Measurements from ENCODE around the gene CFAP298. TPM values are rescaled to one million over a fixed set of nuclear protein-coding genes. Genes with fewer than 3 reads are reported as not detected.
"Not testable (repeated sequence)": the region's sequence is repeated elsewhere in the genome, so short reads cannot be mapped to it uniquely, and the experiment has no call there.

Gene CFAP298, protein sequence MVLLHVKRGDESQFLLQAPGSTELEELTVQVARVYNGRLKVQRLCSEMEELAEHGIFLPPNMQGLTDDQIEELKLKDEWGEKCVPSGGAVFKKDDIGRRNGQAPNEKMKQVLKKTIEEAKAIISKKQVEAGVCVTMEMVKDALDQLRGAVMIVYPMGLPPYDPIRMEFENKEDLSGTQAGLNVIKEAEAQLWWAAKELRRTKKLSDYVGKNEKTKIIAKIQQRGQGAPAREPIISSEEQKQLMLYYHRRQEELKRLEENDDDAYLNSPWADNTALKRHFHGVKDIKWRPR
- total RNA-seq (10 to 100 TPM; 29.4 to 39.1 TPM), polyA plus RNA-seq (10 to 100 TPM; 48.8 to 54.3 TPM)

DNA sequence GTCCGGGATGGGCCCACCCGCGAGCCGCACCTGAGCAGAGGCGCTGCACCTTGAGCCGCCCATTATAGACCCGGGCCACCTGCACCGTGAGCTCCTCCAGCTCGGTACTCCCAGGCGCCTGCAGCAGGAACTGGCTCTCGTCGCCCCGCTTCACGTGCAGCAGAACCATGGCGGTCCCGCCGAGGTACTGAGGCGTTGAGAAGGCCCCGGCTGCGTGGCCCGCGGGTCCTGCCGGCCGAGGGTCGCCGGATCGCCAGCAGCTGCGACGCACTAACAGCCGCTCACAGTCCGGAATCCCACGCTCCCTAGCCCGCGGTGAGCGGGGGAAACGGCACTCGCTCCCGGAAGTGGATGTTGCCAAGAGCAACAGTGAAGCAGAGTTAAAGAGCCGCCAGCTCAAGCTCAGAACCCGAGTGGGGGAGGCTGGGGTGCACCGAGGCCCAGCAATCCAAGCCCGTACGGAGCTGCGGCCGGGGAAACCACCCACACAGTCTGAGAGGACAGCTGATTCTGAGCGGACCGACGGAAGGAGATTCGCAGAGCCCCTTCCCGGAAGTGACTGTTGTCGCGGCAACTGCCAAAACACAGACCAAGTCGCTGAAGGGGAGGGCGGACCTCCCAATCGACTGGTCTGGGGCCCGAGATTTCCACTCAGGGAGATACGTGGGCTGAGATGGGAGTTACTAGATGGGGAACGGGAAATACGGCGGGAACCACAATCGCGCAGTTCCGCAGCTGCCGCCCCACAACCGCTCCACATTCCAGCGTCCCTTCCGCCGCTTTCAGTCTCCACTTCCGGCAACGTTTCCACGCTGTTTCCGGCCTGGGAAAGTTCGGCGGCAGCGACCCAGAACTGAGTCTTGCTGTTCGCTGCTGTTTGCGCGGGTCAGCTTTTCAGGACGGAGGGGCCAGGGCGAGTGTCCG is at the start of gene CFAP298:
Gene CFAP298, minus strand, starts transcription at position 303 of the 924 bp plus-strand sequence. Its CDS starts 134 bp downstream, at position 169.
- intact Hi-C loops (cut with micrococcal nuclease), result loop anchor here (1.0 to 5.0 kb wide), 8 partner anchors 44 to 1030 kb away; partner anchors contain the start of genes EVA1C, GART, ITSN1 and MIS18A
- H3K36me3 Mint-ChIP-seq, result peaks cover 15 to 29% of the 10 kb centered on the region in 2 donors

DNA sequence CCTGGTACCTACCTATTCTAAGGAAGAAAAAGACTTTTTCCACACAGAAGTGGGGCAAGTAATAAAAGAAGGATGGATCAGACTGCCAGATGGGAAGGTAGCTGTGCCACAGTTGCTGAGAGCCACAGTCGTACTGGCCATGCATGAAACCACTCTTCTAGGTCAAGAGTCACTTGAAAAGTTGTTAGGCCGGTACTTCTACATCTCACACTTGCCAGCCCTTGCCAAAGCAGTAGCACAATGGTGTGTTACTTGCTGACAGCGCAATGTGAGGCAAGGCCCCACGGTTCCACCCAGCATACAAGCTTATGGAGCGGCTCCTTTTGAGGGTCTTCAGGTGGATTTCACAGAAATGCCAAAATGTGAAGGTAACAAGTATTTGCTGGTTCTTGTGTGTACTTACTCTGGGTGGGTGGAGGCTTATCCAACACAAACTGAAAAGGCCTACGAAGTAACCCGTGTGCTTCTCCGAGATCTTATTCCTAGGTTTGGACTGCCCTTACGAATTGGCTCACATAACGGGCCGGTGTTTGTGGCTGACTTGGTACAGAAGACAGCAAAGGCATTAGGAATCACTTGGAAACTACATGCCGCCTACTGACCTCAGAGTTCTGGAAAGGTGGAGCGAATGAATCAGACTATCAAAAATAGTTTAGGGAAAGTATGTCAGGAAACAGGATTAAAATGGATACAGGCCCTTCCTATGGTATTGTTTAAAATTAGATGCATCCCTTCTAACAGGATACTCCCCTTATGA is 49.0 kb upstream of the CFAP298 start:
- Mint-ChIP-seq H3K36me3 (peaks cover 86 to 92% of the 10 kb centered on the region in 2 donors), H3K27ac (peak overlapping the region in 1 of 7 donors; percentile 48), H3K9me3 (peaks cover 0 to 28% (median 22%) of the 10 kb centered on the region in 8 donors)
- H3K9me3 ChIP-seq (ENCODE audit: control insufficient read depth in 1 of 2, low read length in 2 of 2); H3K27me3 ChIP-seq (ENCODE audit: insufficient read depth, low read length); H3K4me3 ChIP-seq (ENCODE audit: low read length in 2 of 2); H3K27me3 Mint-ChIP-seq; CTCF ChIA-PET (ENCODE audit: partially characterized antibody); DNase-seq; intact Hi-C loops (cut with micrococcal nuclease); H3K4me3 Mint-ChIP-seq; H3K4me1 Mint-ChIP-seq; H3K4me1 ChIP-seq (ENCODE audit: insufficient read depth, low read length); H3K27ac ChIP-seq (ENCODE audit: low read depth, low read length): not testable (repeated sequence)
- peaks cover 32% of the 10 kb centered on the region for H3K36me3 ChIP-seq (ENCODE audit: insufficient read depth, low read length)
- POLR2A ChIA-PET (ENCODE audit: partially characterized antibody), result interaction anchor here (1.3 kb wide), 1 partner anchor 49 kb away, joined by 3 read pairs; the partner anchor contains the start of gene CFAP298

More for the DNA sequence above, at the start of gene CFAP298:
- H3K4me1 ChIP-seq (ENCODE audit: insufficient read depth, low read length), result peaks cover 12% of the 10 kb centered on the region
- peaks cover 1 to 2% of the 10 kb centered on the region in 2 donors for H3K27me3 Mint-ChIP-seq
- peaks cover 8 to 32% (median 20%) of the 10 kb centered on the region in 4 donors for H3K4me1 Mint-ChIP-seq
- peak within 1 kb of the TSS; percentile 95 to 99 for H3K4me3 ChIP-seq (ENCODE audit: low read length in 2 of 2)
- H3K27me3 ChIP-seq (ENCODE audit: insufficient read depth, low read length), result no peaks in the 10 kb centered on the region
- H3K27ac Mint-ChIP-seq, result peak within 1 kb of the TSS; percentile 98 to 99 (median 99)
- peaks cover 13% of the 10 kb centered on the region for H3K36me3 ChIP-seq (ENCODE audit: insufficient read depth, low read length)
- H3K9me3 ChIP-seq (ENCODE audit: control insufficient read depth in 1 of 2, low read length in 2 of 2), result no peaks in the 10 kb centered on the region
- ChIA-PET CTCF (ENCODE audit: partially characterized antibody) (interaction anchor here (1.0 to 5.7 kb wide), 4 partner anchors 11 to 211 kb away, joined by 5 to 48 read pairs (median 6); partner anchors contain the start of gene PAXBP1), POLR2A (ENCODE audit: partially characterized antibody) (interaction anchor here (0.7 to 3.2 kb wide), 14 partner anchors 11 to 930 kb away, joined by 3 to 32 read pairs (median 8); partner anchors contain the start of genes EVA1C, GART, MIS18A and PAXBP1)
- peak within 1 kb of the TSS; percentile 91 to 98 (median 96) for H3K4me3 Mint-ChIP-seq
- H3K9me3 Mint-ChIP-seq, result peaks cover 0 to 3% (median 0%) of the 10 kb centered on the region in 8 donors
- peak within 1 kb of the TSS; percentile 86 for H3K27ac ChIP-seq (ENCODE audit: low read depth, low read length)
- DNase-seq, result peak; percentile 90 to 97 (median 92)

DNA sequence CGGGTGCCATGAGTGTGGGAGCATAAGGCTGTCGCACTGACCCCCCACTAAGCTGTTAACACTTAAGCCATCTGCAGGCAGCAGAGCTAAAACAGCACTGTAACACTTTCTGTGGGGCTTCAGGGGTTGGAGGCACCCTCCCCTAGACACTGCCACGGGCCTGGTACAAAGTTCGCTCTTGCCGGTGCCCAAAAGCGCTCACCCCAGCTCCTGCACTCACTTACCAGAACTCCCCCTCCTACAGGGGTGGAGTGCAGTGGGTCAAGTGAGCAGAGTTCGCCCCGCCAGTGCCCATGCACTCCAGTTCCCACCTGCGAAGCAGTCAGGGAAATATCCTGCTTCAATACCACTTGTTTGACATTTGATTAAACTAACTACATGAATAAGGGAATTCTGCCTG is 46.3 kb upstream of the CFAP298 start:
- Histone ChIP-seq H3K27me3 (ENCODE audit: insufficient read depth, low read length) (no peaks in the 10 kb centered on the region), H3K36me3 (ENCODE audit: insufficient read depth, low read length) (peaks cover 12% of the 10 kb centered on the region), H3K4me1 (ENCODE audit: insufficient read depth, low read length) (no peaks in the 10 kb centered on the region), H3K9me3 (ENCODE audit: control insufficient read depth in 1 of 2, low read length in 2 of 2) (no peaks in the 10 kb centered on the region), H3K27ac (ENCODE audit: low read depth, low read length) (no peak overlapping the region), H3K4me3 (ENCODE audit: low read length in 2 of 2) (no peak overlapping the region)
- intact Hi-C loops (cut with micrococcal nuclease), result no loop called here
- Mint-ChIP-seq H3K4me3 (no peak overlapping the region), H3K9me3 (peaks cover 0 to 2% (median under 1%) of the 10 kb centered on the region in 8 donors), H3K36me3 (peaks cover 63 to 79% of the 10 kb centered on the region in 2 donors), H3K4me1 (no peaks in the 10 kb centered on the region), H3K27ac (peak overlapping the region in 1 of 7 donors; percentile 72), H3K27me3 (no peaks in the 10 kb centered on the region)
- no peak for DNase-seq
- ChIA-PET POLR2A (ENCODE audit: partially characterized antibody) (no interaction called here), CTCF (ENCODE audit: partially characterized antibody) (no interaction called here)

DNA sequence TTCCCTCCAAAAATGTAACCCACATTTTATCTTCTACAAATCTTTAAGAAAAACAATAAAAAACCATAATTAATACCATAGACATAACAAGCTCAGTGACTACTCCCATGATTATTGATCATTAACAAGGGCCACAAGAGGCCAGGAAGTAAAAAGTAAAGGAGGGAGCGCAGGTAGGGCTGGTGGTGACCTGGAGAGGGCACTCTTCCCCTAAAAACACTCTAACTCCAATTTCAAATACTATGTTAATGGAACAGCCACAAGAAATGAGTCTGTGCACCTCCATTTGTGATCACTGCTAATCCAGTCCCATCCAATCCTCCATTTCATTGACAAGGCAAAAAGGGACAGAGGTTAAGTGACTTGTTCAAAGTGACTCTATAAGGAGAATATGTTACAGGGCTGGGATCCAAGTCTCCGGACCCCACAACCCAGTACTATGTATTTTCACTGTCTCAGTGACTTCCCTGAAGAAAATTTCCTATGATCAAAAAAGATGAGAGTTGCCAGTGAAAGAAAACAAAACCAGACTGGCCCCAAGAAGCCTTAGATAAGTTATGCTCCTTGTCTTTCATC is 41.2 kb upstream of the CFAP298 start:
- no peaks in the 10 kb centered on the region for H3K9me3 Mint-ChIP-seq
- peak in 4 of 5 donors; percentile 10 to 33 (median 31) for DNase-seq
- CTCF ChIA-PET (ENCODE audit: partially characterized antibody), result interaction anchor here (0.6 to 1.6 kb wide), 5 partner anchors 9 to 179 kb away, joined by 3 to 11 read pairs (median 5); no protein-coding TSS in a partner anchor
- no peaks in the 10 kb centered on the region for H3K27me3 ChIP-seq (ENCODE audit: insufficient read depth, low read length)
- H3K36me3 ChIP-seq (ENCODE audit: insufficient read depth, low read length), result peaks cover 20% of the 10 kb centered on the region
- H3K4me1 Mint-ChIP-seq, result peaks cover 0 to 1% (median 0%) of the 10 kb centered on the region in 4 donors
- peak overlapping the region in 1 of 7 donors; percentile 51 for H3K27ac Mint-ChIP-seq
- POLR2A ChIA-PET (ENCODE audit: partially characterized antibody), result no interaction called here
- no peaks in the 10 kb centered on the region for H3K27me3 Mint-ChIP-seq
- no peak overlapping the region for H3K4me3 ChIP-seq (ENCODE audit: low read length in 2 of 2)
- H3K4me1 ChIP-seq (ENCODE audit: insufficient read depth, low read length), result no peaks in the 10 kb centered on the region
- no peaks in the 10 kb centered on the region for H3K9me3 ChIP-seq (ENCODE audit: control insufficient read depth in 1 of 2, low read length in 2 of 2)
- intact Hi-C loops (cut with micrococcal nuclease), result loop anchor here (1.0 to 5.0 kb wide), 2 partner anchors 544 to 954 kb away; no protein-coding TSS in a partner anchor
- peaks cover 36 to 59% of the 10 kb centered on the region in 2 donors for H3K36me3 Mint-ChIP-seq
- no peak overlapping the region for H3K27ac ChIP-seq (ENCODE audit: low read depth, low read length)
- H3K4me3 Mint-ChIP-seq, result no peak overlapping the region

DNA sequence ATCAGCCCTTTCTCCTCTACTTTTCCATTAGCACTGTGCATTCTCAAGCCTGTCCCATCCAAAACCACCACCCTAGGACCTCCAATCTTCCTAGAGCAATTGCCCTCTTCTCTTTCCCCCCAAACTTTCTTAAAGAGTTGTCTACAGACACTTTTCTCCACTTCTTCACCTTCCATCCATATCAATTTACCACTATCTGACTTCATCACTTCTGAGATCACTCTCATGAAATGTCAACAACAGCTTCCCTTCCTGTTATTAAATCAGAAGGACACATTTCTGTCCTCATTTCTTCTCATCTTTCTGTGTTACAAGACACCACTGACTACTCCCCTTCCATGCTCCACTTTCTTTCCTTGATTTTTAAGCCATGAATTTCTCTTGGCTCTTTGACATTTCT is 36.0 kb upstream of the CFAP298 start:
- H3K9me3 Mint-ChIP-seq, result no peaks in the 10 kb centered on the region
- H3K4me1 ChIP-seq (ENCODE audit: insufficient read depth, low read length), result no peaks in the 10 kb centered on the region
- peaks cover 24 to 34% of the 10 kb centered on the region in 2 donors for H3K36me3 Mint-ChIP-seq
- no peak overlapping the region for H3K27ac ChIP-seq (ENCODE audit: low read depth, low read length)
- no peak overlapping the region for H3K4me3 ChIP-seq (ENCODE audit: low read length in 2 of 2)
- POLR2A ChIA-PET (ENCODE audit: partially characterized antibody), result no interaction called here
- CTCF ChIA-PET (ENCODE audit: partially characterized antibody), result no interaction called here
- H3K9me3 ChIP-seq (ENCODE audit: control insufficient read depth in 1 of 2, low read length in 2 of 2), result no peaks in the 10 kb centered on the region
- no peaks in the 10 kb centered on the region for H3K27me3 Mint-ChIP-seq
- no peak overlapping the region for H3K4me3 Mint-ChIP-seq
- no peak for DNase-seq
- H3K27ac Mint-ChIP-seq, result no peak overlapping the region
- peaks cover 25% of the 10 kb centered on the region for H3K36me3 ChIP-seq (ENCODE audit: insufficient read depth, low read length)
- peaks cover 0 to 1% (median 0%) of the 10 kb centered on the region in 4 donors for H3K4me1 Mint-ChIP-seq
- H3K27me3 ChIP-seq (ENCODE audit: insufficient read depth, low read length), result no peaks in the 10 kb centered on the region
- intact Hi-C loops (cut with micrococcal nuclease), result no loop called here

DNA sequence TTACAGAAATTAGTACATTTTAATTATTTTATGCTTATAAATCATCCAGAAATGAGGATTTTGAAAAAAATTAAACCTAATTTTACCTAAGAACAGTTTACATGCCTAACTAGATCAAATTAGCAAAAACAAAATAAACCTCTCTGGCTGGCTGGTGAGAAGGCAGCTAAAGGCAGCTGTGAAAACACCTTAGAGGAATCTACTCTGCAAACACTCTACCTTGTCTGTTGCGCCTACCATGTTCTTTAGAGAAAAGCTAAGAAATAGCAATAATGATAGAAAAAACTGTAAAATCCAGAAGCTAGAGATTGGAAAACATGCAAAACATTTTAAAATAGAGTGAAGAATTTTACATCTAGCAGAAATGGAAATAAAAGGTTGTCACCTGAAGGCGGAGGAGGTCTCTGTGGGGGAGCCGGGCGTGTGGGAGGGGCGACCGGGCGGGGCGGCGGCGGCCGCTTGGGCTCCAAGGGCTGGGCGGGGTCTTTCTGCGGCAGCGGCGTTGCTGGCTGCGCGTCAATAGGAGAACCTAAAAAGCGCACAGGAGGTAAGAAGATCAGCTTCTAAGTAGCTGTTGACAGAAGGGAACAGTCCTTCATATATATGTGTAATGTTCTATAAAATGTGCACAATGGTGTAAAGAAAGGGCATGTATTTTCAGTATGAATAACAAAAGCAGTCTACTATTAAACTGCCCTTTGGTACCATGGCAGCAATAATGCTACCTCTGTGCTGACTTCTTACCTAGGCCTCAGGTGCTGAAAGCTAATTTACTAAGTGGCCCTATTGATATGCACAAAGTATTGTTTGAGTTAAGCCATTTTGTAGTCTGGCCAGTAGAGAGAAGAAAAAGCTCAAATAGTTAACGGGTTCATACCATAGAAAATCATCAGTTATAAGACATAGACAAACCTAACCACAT is 33.3 kb upstream of the CFAP298 start:
- H3K27me3 Mint-ChIP-seq, result no peaks in the 10 kb centered on the region
- POLR2A ChIA-PET (ENCODE audit: partially characterized antibody), result no interaction called here
- CTCF ChIA-PET (ENCODE audit: partially characterized antibody), result interaction anchor here (0.7 to 0.9 kb wide), 2 partner anchors 11 to 25 kb away, joined by 3 read pairs; no protein-coding TSS in a partner anchor
- no peak overlapping the region for H3K27ac ChIP-seq (ENCODE audit: low read depth, low read length)
- no peak overlapping the region for H3K4me3 ChIP-seq (ENCODE audit: low read length in 2 of 2)
- H3K36me3 Mint-ChIP-seq, result peaks cover 30 to 36% of the 10 kb centered on the region in 2 donors
- H3K9me3 Mint-ChIP-seq, result no peaks in the 10 kb centered on the region
- no peak overlapping the region for H3K4me3 Mint-ChIP-seq
- DNase-seq, result no peak
- H3K36me3 ChIP-seq (ENCODE audit: insufficient read depth, low read length), result peaks cover 33% of the 10 kb centered on the region
- no peaks in the 10 kb centered on the region for H3K9me3 ChIP-seq (ENCODE audit: control insufficient read depth in 1 of 2, low read length in 2 of 2)
- intact Hi-C loops (cut with micrococcal nuclease), result no loop called here
- H3K4me1 ChIP-seq (ENCODE audit: insufficient read depth, low read length), result no peaks in the 10 kb centered on the region
- no peak overlapping the region for H3K27ac Mint-ChIP-seq
- H3K27me3 ChIP-seq (ENCODE audit: insufficient read depth, low read length), result no peaks in the 10 kb centered on the region
- peaks cover 0 to 1% (median 0%) of the 10 kb centered on the region in 4 donors for H3K4me1 Mint-ChIP-seq
